Measurements from ENCODE around the gene NEGR1. TPM values are rescaled to one million over a fixed set of nuclear protein-coding genes. Genes with fewer than 3 reads are reported as not detected.

Gene NEGR1
- total and polyA plus RNA-seq, 2 experiments from 2014 or later = 0.57 to 0.94 TPM

DNA sequence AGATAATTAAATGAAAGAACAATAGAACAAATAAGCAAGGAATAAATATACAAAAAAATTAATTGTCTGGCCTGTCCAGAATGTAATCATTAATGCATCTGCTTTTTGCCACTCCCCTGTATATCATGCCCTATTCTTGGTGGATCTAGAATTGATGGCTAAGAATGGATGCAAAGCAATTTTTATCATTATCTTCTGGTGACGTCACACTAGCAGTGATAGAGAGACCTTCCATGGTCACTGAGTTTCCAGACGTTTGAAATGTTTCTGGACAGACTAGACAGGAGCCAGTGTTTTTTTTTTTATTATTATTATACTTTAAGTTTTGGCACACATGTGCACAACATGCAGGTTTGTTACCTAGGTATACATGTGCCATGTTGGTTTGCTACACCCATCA is 563.0 kb downstream of the NEGR1 start:
- Histone ChIP-seq H3F3A (replicated peaks; ENCODE audit: low read depth) (no peaks in the 10 kb centered on the region), H3K9me2 (ENCODE audit: insufficient read depth) (no peaks in the 10 kb centered on the region; the same call in 1 of the 2 replicates), H2AFZ (no peak overlapping the region), H4K20me1 (replicated peaks; ENCODE audit: insufficient read depth) (no peaks in the 10 kb centered on the region), H3K79me2 (replicated peaks; ENCODE audit: insufficient read depth) (no peaks in the 10 kb centered on the region), H3K36me3 (ENCODE audit: insufficient read depth) (no peaks in the 10 kb centered on the region), H3K4me3 (no peak overlapping the region), H3K27me3 (ENCODE audit: insufficient read depth) (no peaks in the 10 kb centered on the region), H3K4me2 (no peak overlapping the region), H3K4me1 (ENCODE audit: insufficient read depth) (no peaks in the 10 kb centered on the region), H3K27ac (ENCODE audit: low read depth) (no peak overlapping the region)
- ATAC-seq (no peak), DNase-seq (ENCODE audit: low spot score) (no peak)
- peaks cover 5% of the 10 kb centered on the region; the same call in 2 of the 3 replicates for H3K4me1 Mint-ChIP-seq
- peaks cover 8% of the 10 kb centered on the region; the same call in 2 of the 3 replicates for H3K9me3 Mint-ChIP-seq
- H3K36me3 Mint-ChIP-seq (ENCODE audit: low read depth) = peaks cover 4% of the 10 kb centered on the region; the same call in 1 of the 3 replicates
- no peaks in the 10 kb centered on the region for H3K27me3 Mint-ChIP-seq (ENCODE audit: insufficient read depth, low read depth, poor library complexity)
- no peak overlapping the region for H3K4me3 Mint-ChIP-seq
- no peak overlapping the region for H3K27ac Mint-ChIP-seq
- TF ChIP-seq ZNF331 (CRISPR knock-in tag; IDR thresholded peaks at IDR 0.05; ENCODE audit: low read depth) = no peak
- TF ChIP-seq, protein P1, sequence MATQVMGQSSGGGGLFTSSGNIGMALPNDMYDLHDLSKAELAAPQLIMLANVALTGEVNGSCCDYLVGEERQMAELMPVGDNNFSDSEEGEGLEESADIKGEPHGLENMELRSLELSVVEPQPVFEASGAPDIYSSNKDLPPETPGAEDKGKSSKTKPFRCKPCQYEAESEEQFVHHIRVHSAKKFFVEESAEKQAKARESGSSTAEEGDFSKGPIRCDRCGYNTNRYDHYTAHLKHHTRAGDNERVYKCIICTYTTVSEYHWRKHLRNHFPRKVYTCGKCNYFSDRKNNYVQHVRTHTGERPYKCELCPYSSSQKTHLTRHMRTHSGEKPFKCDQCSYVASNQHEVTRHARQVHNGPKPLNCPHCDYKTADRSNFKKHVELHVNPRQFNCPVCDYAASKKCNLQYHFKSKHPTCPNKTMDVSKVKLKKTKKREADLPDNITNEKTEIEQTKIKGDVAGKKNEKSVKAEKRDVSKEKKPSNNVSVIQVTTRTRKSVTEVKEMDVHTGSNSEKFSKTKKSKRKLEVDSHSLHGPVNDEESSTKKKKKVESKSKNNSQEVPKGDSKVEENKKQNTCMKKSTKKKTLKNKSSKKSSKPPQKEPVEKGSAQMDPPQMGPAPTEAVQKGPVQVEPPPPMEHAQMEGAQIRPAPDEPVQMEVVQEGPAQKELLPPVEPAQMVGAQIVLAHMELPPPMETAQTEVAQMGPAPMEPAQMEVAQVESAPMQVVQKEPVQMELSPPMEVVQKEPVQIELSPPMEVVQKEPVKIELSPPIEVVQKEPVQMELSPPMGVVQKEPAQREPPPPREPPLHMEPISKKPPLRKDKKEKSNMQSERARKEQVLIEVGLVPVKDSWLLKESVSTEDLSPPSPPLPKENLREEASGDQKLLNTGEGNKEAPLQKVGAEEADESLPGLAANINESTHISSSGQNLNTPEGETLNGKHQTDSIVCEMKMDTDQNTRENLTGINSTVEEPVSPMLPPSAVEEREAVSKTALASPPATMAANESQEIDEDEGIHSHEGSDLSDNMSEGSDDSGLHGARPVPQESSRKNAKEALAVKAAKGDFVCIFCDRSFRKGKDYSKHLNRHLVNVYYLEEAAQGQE (IDR thresholded peaks at IDR 0.05; ENCODE audit: unreplicated experiment) = no peak
- no peak for TF ChIP-seq JUNB (IDR thresholded peaks at IDR 0.05; ENCODE audit: unreplicated experiment)
- TF ChIP-seq, protein P2, sequence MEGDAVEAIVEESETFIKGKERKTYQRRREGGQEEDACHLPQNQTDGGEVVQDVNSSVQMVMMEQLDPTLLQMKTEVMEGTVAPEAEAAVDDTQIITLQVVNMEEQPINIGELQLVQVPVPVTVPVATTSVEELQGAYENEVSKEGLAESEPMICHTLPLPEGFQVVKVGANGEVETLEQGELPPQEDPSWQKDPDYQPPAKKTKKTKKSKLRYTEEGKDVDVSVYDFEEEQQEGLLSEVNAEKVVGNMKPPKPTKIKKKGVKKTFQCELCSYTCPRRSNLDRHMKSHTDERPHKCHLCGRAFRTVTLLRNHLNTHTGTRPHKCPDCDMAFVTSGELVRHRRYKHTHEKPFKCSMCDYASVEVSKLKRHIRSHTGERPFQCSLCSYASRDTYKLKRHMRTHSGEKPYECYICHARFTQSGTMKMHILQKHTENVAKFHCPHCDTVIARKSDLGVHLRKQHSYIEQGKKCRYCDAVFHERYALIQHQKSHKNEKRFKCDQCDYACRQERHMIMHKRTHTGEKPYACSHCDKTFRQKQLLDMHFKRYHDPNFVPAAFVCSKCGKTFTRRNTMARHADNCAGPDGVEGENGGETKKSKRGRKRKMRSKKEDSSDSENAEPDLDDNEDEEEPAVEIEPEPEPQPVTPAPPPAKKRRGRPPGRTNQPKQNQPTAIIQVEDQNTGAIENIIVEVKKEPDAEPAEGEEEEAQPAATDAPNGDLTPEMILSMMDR (conservative IDR thresholded peaks at IDR 0.05; ENCODE audit: low read depth in 2 of 2) = no peak
- TF ChIP-seq, protein P3, sequence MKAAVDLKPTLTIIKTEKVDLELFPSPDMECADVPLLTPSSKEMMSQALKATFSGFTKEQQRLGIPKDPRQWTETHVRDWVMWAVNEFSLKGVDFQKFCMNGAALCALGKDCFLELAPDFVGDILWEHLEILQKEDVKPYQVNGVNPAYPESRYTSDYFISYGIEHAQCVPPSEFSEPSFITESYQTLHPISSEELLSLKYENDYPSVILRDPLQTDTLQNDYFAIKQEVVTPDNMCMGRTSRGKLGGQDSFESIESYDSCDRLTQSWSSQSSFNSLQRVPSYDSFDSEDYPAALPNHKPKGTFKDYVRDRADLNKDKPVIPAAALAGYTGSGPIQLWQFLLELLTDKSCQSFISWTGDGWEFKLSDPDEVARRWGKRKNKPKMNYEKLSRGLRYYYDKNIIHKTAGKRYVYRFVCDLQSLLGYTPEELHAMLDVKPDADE (IDR thresholded peaks at IDR 0.05) = no peak
- TF ChIP-seq, protein P4, sequence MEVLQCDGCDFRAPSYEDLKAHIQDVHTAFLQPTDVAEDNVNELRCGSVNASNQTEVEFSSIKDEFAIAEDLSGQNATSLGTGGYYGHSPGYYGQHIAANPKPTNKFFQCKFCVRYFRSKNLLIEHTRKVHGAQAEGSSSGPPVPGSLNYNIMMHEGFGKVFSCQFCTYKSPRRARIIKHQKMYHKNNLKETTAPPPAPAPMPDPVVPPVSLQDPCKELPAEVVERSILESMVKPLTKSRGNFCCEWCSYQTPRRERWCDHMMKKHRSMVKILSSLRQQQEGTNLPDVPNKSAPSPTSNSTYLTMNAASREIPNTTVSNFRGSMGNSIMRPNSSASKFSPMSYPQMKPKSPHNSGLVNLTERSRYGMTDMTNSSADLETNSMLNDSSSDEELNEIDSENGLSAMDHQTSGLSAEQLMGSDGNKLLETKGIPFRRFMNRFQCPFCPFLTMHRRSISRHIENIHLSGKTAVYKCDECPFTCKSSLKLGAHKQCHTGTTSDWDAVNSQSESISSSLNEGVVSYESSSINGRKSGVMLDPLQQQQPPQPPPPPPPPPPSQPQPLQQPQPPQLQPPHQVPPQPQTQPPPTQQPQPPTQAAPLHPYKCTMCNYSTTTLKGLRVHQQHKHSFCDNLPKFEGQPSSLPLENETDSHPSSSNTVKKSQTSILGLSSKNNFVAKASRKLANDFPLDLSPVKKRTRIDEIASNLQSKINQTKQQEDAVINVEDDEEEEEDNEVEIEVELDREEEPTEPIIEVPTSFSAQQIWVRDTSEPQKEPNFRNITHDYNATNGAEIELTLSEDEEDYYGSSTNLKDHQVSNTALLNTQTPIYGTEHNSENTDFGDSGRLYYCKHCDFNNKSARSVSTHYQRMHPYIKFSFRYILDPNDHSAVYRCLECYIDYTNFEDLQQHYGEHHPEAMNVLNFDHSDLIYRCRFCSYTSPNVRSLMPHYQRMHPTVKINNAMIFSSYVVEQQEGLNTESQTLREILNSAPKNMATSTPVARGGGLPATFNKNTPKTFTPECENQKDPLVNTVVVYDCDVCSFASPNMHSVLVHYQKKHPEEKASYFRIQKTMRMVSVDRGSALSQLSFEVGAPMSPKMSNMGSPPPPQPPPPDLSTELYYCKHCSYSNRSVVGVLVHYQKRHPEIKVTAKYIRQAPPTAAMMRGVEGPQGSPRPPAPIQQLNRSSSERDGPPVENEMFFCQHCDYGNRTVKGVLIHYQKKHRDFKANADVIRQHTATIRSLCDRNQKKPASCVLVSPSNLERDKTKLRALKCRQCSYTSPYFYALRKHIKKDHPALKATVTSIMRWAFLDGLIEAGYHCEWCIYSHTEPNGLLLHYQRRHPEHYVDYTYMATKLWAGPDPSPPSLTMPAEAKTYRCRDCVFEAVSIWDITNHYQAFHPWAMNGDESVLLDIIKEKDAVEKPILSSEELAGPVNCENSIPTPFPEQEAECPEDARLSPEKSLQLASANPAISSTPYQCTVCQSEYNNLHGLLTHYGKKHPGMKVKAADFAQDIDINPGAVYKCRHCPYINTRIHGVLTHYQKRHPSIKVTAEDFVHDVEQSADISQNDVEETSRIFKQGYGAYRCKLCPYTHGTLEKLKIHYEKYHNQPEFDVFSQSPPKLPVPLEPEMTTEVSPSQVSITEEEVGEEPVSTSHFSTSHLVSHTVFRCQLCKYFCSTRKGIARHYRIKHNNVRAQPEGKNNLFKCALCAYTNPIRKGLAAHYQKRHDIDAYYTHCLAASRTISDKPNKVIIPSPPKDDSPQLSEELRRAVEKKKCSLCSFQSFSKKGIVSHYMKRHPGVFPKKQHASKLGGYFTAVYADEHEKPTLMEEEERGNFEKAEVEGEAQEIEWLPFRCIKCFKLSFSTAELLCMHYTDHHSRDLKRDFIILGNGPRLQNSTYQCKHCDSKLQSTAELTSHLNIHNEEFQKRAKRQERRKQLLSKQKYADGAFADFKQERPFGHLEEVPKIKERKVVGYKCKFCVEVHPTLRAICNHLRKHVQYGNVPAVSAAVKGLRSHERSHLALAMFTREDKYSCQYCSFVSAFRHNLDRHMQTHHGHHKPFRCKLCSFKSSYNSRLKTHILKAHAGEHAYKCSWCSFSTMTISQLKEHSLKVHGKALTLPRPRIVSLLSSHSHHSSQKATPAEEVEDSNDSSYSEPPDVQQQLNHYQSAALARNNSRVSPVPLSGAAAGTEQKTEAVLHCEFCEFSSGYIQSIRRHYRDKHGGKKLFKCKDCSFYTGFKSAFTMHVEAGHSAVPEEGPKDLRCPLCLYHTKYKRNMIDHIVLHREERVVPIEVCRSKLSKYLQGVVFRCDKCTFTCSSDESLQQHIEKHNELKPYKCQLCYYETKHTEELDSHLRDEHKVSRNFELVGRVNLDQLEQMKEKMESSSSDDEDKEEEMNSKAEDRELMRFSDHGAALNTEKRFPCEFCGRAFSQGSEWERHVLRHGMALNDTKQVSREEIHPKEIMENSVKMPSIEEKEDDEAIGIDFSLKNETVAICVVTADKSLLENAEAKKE (CRISPR knock-in tag; IDR thresholded peaks at IDR 0.05) = no peak
- no peak for TF ChIP-seq POLR2AphosphoS5 (IDR thresholded peaks at IDR 0.05; ENCODE audit: low read depth)
- TF ChIP-seq EZH2 (IDR thresholded peaks at IDR 0.05; ENCODE audit: low read depth, unreplicated experiment) = no peak
- TF ChIP-seq EZH2phosphoT487 (IDR thresholded peaks at IDR 0.05; ENCODE audit: unreplicated experiment) = no peak
- no peak for TF ChIP-seq NANOG (IDR thresholded peaks at IDR 0.05; ENCODE audit: borderline replicate concordance)
- no peak for TF ChIP-seq ZNF114 (CRISPR knock-in tag; IDR thresholded peaks at IDR 0.05)
- no peak for TF ChIP-seq CREB1 (CRISPR knock-in tag; IDR thresholded peaks at IDR 0.05; ENCODE audit: low read depth)

Data from GM23338 (cell line).